Measurements from ENCODE around the gene EBF4.

- TF ChIP-seq CTCF (IDR thresholded peaks at IDR 0.05; ENCODE audit: low read depth, low read length, poor library complexity, severe bottlenecking) (no peak), EZH2phosphoT487 (IDR thresholded peaks at IDR 0.05; ENCODE audit: borderline replicate concordance, low read length) (no peak)
Observed at GRCh38 chr20:2739042-2739398, 46.4 kb downstream of the EBF4 start.

All from DOHH2 (cell line).